ENCODE results near the gene LORICRIN.

The LORICRIN gene

DNA sequence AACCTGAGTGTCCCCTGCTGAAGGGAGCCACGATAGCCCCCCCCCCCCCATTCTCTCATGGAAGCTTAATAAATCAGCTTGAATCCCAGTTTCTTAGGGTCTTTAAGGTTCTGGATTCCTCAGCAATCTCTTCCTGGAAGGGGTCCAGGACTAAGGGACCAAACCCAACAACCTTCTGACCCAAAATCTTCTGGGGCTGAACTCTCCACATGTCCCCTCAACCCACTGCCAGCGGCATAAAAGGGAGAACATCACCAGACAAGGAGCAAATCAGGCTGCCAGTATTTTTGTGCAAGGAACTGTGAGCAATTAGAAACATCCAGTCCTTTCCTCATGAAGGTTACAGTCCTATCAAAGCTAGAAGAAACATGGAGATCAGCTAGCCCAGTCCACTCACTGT is 12.7 kb upstream of the LORICRIN start:
- H3K4me3 ChIP-seq (ENCODE audit: low read length): no peak overlapping the region
- DNase-seq (ENCODE audit: low read depth): no peak
- TF ChIP-seq, protein P1, sequence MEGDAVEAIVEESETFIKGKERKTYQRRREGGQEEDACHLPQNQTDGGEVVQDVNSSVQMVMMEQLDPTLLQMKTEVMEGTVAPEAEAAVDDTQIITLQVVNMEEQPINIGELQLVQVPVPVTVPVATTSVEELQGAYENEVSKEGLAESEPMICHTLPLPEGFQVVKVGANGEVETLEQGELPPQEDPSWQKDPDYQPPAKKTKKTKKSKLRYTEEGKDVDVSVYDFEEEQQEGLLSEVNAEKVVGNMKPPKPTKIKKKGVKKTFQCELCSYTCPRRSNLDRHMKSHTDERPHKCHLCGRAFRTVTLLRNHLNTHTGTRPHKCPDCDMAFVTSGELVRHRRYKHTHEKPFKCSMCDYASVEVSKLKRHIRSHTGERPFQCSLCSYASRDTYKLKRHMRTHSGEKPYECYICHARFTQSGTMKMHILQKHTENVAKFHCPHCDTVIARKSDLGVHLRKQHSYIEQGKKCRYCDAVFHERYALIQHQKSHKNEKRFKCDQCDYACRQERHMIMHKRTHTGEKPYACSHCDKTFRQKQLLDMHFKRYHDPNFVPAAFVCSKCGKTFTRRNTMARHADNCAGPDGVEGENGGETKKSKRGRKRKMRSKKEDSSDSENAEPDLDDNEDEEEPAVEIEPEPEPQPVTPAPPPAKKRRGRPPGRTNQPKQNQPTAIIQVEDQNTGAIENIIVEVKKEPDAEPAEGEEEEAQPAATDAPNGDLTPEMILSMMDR (conservative IDR thresholded peaks at IDR 0.05; ENCODE audit: low read depth, low read length): no peak

DNA sequence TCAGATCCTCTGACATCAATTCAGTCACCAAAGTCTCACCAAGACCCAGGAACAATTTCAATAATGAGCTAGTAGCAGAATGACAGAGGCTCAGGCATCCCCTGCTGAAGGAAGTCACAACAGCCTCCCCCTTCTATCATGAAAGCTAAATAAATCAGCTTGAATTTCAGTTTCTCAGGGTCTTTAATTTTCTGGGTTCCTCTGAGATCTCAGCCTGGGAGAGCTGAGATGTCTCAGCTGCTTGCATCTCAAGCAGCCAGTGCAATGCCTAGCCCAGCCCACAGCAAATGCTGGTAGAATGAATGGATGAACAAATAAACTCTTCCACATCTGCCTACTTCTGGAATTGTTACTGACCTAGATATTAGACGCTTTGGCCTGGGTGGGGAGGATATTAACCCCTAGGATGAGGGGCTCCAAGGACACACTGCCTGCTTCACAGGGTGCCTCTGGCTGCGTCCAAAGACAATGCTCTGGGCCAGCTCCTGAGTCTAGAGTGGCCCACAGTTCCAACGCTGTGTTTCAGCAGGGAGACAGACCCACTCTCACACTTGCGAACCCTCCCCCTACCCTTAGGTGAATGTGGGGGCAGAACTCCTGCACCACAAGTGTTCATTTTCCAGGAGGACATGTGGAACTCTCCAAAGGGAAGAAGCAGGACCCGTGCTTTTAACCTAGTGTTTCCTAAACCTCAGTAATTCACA is 11.2 kb upstream of the LORICRIN start:
- no peak for DNase-seq (ENCODE audit: low read depth)
- TF ChIP-seq, protein P1 (conservative IDR thresholded peaks at IDR 0.05; ENCODE audit: low read depth, low read length): no peak
- no peak overlapping the region for H3K4me3 ChIP-seq (ENCODE audit: low read length)

DNA sequence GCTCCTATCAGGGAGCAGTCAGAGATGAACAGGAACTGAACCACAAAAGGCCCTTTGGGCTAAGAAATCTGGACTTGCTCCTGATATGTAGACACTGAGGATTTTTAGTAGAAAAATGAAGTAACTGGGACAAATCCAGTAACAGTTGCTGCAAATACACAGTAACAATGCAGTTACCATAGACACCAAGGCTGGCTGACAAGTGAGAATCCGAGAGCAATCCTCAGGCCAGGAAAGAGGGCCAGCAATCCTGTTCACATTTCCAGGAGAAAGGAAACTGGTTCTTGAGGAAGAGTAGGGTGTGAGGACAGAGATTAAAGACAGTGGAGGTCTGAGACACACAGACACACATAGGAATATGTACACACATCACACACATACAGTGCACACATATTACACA is 9.3 kb upstream of the LORICRIN start:
- TF ChIP-seq, protein P1 (conservative IDR thresholded peaks at IDR 0.05; ENCODE audit: low read depth, low read length): no peak
- no peak overlapping the region for H3K4me3 ChIP-seq (ENCODE audit: low read length)
- no peak for DNase-seq (ENCODE audit: low read depth)

DNA sequence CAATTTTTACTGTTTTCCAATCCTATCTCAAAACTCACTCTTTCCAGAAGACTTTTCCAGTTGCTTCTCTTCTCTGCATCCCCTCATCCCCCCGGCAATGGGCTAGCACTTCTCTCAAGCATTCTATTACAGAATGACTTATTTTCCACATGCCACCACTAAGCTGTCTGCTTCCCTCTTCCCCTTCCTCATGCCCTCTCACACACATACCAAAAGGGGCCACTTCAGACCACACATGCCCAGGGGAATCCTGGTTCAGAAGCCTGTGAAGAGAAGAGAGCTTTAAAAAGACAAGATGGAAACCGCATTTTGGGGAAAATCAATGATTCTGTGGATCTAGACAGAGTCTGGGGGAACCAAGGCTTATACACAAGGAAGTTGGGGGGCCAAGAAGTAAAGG is 8.4 kb upstream of the LORICRIN start:
- TF ChIP-seq, protein P1 (conservative IDR thresholded peaks at IDR 0.05; ENCODE audit: low read depth, low read length): no peak
- DNase-seq (ENCODE audit: low read depth): no peak
- no peak overlapping the region for H3K4me3 ChIP-seq (ENCODE audit: low read length)

DNA sequence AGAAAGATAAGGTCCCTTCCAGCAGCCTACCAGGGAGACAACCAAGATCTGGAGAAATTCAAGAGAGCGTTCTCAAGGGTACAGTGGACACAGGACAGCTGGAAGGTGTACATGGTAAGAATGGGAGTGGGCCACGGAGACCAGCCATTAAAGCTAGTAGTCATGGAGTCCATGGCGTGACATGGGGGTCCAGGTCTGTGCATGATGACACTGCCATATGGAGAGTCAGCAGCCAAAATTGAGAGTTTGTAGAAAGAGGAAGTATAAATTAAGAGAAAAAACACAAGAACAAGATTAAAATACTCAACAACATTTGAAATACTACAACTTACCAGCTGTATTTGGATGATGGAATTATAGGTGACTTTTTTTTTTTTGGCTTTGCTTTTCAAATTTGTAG is 7.9 kb upstream of the LORICRIN start:
- no peak for DNase-seq (ENCODE audit: low read depth)
- H3K4me3 ChIP-seq (ENCODE audit: low read length): no peak overlapping the region
- TF ChIP-seq, protein P1 (conservative IDR thresholded peaks at IDR 0.05; ENCODE audit: low read depth, low read length): no peak

DNA sequence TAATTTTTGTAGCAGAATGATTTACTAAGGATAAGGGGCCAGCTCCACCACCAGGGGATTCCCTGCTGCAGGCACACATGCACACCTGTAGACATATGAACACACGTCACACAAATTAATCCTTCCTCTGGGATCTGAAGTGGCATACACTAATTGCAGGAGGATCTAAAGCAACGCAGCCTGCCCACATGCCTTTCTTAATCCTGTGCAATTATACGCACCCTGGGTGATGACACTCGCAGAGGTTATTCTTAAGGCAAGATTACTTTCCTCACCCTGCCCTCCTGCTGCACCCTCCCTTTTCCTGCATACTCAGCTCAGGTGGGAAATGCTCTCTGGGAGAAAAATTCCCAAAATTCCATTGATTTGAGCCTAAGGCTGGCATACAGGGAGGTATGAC is 7.5 kb upstream of the LORICRIN start:
- DNase-seq (ENCODE audit: low read depth): no peak
- no peak overlapping the region for H3K4me3 ChIP-seq (ENCODE audit: low read length)
- TF ChIP-seq, protein P1 (conservative IDR thresholded peaks at IDR 0.05; ENCODE audit: low read depth, low read length): no peak

DNA sequence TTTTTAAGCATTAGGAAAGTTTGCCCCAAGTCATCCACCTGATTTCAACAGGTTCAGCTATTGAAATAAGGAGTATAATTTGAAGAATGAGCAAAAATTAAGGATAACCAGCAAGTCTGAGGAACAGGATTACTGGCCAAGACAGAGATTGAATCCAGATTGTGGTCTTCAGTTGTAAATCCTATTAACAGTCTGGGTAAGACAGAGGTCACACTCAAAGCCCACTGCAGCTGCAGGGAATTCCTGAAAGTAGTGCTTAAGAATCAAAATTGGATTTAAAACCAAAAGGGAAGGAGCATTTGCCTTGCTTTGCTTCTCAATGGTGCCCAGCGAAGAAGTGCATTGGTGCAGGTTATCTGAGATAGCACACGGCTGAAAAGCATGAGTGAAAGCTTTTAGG is 6.4 kb upstream of the LORICRIN start:
- no peak overlapping the region for H3K4me3 ChIP-seq (ENCODE audit: low read length)
- TF ChIP-seq, protein P1 (conservative IDR thresholded peaks at IDR 0.05; ENCODE audit: low read depth, low read length): no peak
- no peak for DNase-seq (ENCODE audit: low read depth)

Measured in retinal pigment epithelial cell (primary cell).